SK-N-SH treated with all-trans-retinoic acid at 6 μM for 48 hours (cell line): Measurements from ENCODE around the gene RNF113B.

Experiments
- ARNTL ChIP-seq: fragments of 450-650 bp; formaldehyde crosslinking; IDR thresholded peaks from 2 replicates; pipeline ENCODE4 v1.5.0; 2020; ENCODE audit warnings: low read depth, mild to moderate bottlenecking, moderate library complexity, borderline replicate concordance
- CREB5 ChIP-seq: fragments of 250-450 bp; sonication (Bioruptor Pico); IDR thresholded peaks from 2 replicates; pipeline ENCODE4 v1.5.1; 2020; ENCODE audit warnings: low read depth, mild to moderate bottlenecking, moderate library complexity
- CSRNP3 ChIP-seq: fragments of 250-450 bp; sonication (Bioruptor Pico); IDR thresholded peaks from 2 replicates; pipeline ENCODE4 v1.5.1; 2021; ENCODE audit warnings: mild to moderate bottlenecking, moderate library complexity
- PATZ1 ChIP-seq: fragments of 250-450 bp; sonication (Bioruptor Pico); IDR thresholded peaks from 2 replicates; pipeline ENCODE4 v1.8.0; 2020; ENCODE audit warnings: mild to moderate bottlenecking, moderate library complexity, borderline replicate concordance
- ZFP30 ChIP-seq: fragments of 450-650 bp; formaldehyde crosslinking; IDR thresholded peaks from 2 replicates; pipeline ENCODE4 v1.5.0; 2022; ENCODE audit warnings: mild to moderate bottlenecking, moderate library complexity

- TF ChIP-seq ZFP30 (no peak), CSRNP3 (no peak), CREB5 (CRISPR knock-in tag) (no peak), PATZ1 (no peak), ARNTL (no peak)
Observed at GRCh38 chr13:98157609-98158008, 19.5 kb downstream of the RNF113B start.
